ENCODE measurements around the gene ATG101. TPM values are rescaled to one million over a fixed set of nuclear protein-coding genes. Genes with fewer than 3 reads are reported as not detected.

Gene ATG101
- total RNA-seq, 4 donors from 2014 or later, result 36.7 to 60.2 (median 52.6) TPM

GRCh38 chr12:52054833-52055730, 14.7 kb upstream of the ATG101 start:
- Histone ChIP-seq H3K27me3 (no peaks in the 10 kb centered on the region), H3K36me3 (peaks cover 0 to 63% of the 10 kb centered on the region in 2 donors), H3K4me1 (peaks cover 0 to 91% (median 9%) of the 10 kb centered on the region in 3 donors), H3K9me3 (no peaks in the 10 kb centered on the region), H3K4me3 (peak overlapping the region in 1 of 2 donors; percentile 70), H3K27ac (peak overlapping the region; percentile 11 to 100 (median 97))
- no peak for ATAC-seq
- 80 to 100% methylated on average over 1 of the region's 21 CpGs for WGBS, 2 donors (ENCODE audit: low coverage in 1 of 2)
- TF ChIP-seq POLR2A (IDR thresholded peaks at IDR 0.05) (peak in 1 of 2 donors; percentile 9), POLR2AphosphoS5 (IDR thresholded peaks at IDR 0.05) (no peak)
- TF ChIP-seq, protein P1, sequence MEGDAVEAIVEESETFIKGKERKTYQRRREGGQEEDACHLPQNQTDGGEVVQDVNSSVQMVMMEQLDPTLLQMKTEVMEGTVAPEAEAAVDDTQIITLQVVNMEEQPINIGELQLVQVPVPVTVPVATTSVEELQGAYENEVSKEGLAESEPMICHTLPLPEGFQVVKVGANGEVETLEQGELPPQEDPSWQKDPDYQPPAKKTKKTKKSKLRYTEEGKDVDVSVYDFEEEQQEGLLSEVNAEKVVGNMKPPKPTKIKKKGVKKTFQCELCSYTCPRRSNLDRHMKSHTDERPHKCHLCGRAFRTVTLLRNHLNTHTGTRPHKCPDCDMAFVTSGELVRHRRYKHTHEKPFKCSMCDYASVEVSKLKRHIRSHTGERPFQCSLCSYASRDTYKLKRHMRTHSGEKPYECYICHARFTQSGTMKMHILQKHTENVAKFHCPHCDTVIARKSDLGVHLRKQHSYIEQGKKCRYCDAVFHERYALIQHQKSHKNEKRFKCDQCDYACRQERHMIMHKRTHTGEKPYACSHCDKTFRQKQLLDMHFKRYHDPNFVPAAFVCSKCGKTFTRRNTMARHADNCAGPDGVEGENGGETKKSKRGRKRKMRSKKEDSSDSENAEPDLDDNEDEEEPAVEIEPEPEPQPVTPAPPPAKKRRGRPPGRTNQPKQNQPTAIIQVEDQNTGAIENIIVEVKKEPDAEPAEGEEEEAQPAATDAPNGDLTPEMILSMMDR (IDR thresholded peaks at IDR 0.05), result no peak

DNA sequence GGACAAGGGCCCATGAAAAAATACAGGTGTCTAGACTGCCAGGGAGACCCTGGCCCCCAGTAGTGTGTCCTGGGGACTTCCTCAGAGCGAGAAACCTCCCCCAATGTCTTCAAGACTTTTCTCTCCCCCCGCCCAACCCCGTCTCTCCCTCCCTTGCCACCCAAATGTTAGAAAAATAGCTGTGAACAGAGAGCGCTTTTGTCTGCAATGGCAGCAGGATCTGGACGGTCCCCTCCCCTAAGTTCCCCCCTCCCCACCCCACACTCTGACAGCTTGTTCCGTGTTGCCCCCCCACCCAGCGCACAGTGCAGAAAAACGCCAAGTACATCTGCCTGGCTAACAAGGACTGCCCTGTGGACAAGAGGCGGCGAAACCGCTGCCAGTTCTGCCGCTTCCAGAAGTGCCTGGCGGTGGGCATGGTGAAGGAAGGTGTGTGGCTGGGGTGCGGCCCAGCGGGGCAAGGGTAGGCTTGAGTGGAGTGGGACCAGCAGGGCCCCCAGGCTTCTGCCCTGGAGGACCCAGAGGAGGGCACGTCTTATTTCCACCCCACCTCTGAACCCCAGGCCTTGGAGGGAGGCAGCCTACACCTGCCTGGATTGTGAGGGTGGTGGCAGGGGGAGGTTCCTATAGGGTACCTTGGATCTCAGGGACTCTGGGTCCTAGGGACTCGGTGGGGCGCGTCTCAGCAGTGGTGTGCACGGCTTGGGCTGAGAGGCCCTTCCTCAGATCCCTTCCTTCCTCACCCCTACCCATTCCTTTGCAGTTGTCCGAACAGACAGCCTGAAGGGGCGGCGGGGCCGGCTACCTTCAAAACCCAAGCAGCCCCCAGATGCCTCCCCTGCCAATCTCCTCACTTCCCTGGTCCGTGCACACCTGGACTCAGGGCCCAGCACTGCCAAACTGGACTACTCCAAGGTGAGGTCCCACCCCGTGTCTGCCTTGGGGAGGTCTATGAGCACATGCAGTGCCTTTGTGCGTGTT, 13.8 kb upstream of the ATG101 start:
- Histone ChIP-seq H3K4me3 (peak overlapping the region in 1 of 2 donors; percentile 70), H3K9me3 (no peaks in the 10 kb centered on the region), H3K27me3 (no peaks in the 10 kb centered on the region), H3K36me3 (peaks cover 0 to 64% of the 10 kb centered on the region in 2 donors), H3K4me1 (peaks cover 0 to 85% (median 5%) of the 10 kb centered on the region in 3 donors), H3K27ac (peak overlapping the region; percentile 17 to 100 (median 97))
- peak; percentile 0 for ATAC-seq
- 60% methylated on average over 3 of the region's 27 CpGs; no CpG with 5 or more reads in 1 of the 2 donors for WGBS, 2 donors (ENCODE audit: low coverage in 1 of 2)
- TF ChIP-seq POLR2AphosphoS5 (IDR thresholded peaks at IDR 0.05) (peak; percentile 15), EP300 (IDR thresholded peaks at IDR 0.05) (no peak), POLR2A (IDR thresholded peaks at IDR 0.05) (peak in 1 of 2 donors; percentile 11)

GRCh38 chr12:52056801-52057637, 12.8 kb upstream of the ATG101 start:
- TF ChIP-seq EP300 (IDR thresholded peaks at IDR 0.05) (no peak), POLR2AphosphoS5 (IDR thresholded peaks at IDR 0.05) (no peak), POLR2A (IDR thresholded peaks at IDR 0.05) (no peak)
- TF ChIP-seq, protein P1 (IDR thresholded peaks at IDR 0.05), result no peak

DNA sequence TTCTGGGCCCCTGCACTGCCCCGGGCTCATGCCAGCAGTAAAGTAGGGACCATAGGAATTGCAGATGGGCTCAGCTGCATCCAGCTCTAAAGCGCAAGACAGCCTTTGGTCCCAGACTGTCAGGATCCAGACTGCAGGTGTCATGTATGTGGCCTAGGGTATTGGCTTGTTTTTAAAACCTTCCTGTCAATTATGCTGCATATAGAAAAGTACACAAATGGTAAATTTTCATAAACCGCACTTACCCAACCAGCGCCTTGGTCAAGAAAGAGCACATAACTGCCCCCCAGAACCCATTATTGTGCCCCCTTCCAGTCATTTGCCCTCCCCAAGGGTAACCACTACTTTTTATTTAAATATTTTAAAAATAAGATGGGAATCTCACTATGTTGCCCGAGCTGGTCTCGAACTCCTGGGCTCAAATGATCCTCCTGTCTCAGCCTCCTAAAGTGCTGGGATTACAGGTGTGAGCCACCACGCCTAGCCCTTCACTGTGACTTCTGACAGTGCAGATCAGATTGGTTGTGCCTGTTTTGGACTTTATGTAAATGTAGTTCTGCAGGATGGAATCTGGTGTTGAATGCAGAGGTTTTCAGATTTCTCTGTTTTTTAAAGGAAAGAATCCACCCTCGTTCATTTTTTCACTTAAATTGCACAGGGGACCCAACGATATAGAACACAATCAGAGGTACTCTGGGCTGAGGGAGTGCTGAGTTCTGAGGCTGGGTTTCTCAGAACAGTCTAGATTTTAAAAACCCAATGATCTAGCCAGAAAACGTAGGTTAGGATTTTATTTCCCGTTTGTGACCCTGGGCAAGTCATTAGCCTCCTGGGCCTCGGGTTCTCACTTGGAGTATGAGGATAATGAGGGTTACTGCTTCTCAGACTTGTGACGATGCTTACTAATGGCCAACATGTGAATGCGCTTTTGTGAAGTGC, 11.9 kb upstream of the ATG101 start:
- H3K4me1 ChIP-seq, result peaks cover 0 to 82% (median 5%) of the 10 kb centered on the region in 3 donors

More at GRCh38 chr12:52056801-52057637, 12.8 kb upstream of the ATG101 start:
- Histone ChIP-seq H3K9me3 (no peaks in the 10 kb centered on the region), H3K27ac (peak overlapping the region; percentile 17 to 100 (median 97)), H3K4me3 (peak overlapping the region in 1 of 2 donors; percentile 36), H3K36me3 (peaks cover 0 to 64% of the 10 kb centered on the region in 2 donors), H3K27me3 (no peaks in the 10 kb centered on the region), H3K4me1 (peaks cover 0 to 82% (median 5%) of the 10 kb centered on the region in 3 donors)
- peak; percentile 2 for ATAC-seq
- WGBS, 2 donors (ENCODE audit: low coverage in 1 of 2), result 0 to 80% methylated on average over 1 to 6 of the region's 23 CpGs

More for the DNA sequence above, 11.9 kb upstream of the ATG101 start:
- Histone ChIP-seq H3K27me3 (no peaks in the 10 kb centered on the region), H3K27ac (peak overlapping the region in 3 of 4 donors; percentile 96 to 100 (median 98)), H3K4me3 (peak overlapping the region in 1 of 2 donors; percentile 36), H3K36me3 (peaks cover 0 to 64% of the 10 kb centered on the region in 2 donors), H3K9me3 (no peaks in the 10 kb centered on the region)
- 88 to 96% methylated on average over 7 to 11 of the region's 14 CpGs for WGBS, 2 donors (ENCODE audit: low coverage in 1 of 2)
- no peak for TF ChIP-seq POLR2A (IDR thresholded peaks at IDR 0.05)
- no peak for ATAC-seq

Data from gastroesophageal sphincter (tissue), 4 donors.